Smooth muscle cell of bladder (primary cell): ENCODE results near the gene OSTF1. TPM values are rescaled to one million over a fixed set of nuclear protein-coding genes. Genes with fewer than 3 reads are reported as not detected.

Experiments used
- total RNA-seq: library from RNA; depleted of rRNA; stranded (reverse); fragments of >200 nt; gene quantifications from 2 replicates; pipeline ENCODE4 v1.2.3, GENCODE V29; 2014

OSTF1 gene
- total RNA-seq = 39.6 and 42.4 TPM in 2 replicates

GRCh38 chr9:75087824-75088645 lies at the start of gene OSTF1, which contains the start of gene NMRK1:
OSTF1 (plus strand) TSS chr9:75088514; CDS start chr9:75088693, 179 bp downstream.
NMRK1 (minus strand) TSS chr9:75088155; CDS start chr9:75083115, 5,040 bp downstream.

Other genes with a start within 250 kb of the OSTF1 start
- 0.09 and 0.28 TPM in 2 replicates for gene TRPM6, start 200.6 kb upstream of the OSTF1 start, total RNA-seq
- 1.3 and 1.7 TPM in 2 replicates for gene C9orf40, start 135.6 kb upstream of the OSTF1 start, total RNA-seq
- 24.5 TPM in 2 replicates for gene CARNMT1, start 60.2 kb upstream of the OSTF1 start, total RNA-seq
- gene NMRK1, start 359 bp upstream of the OSTF1 start, total RNA-seq = 8.9 and 11.2 TPM in 2 replicates